ENCODE measurements around the gene FAM186B.

Gene FAM186B

GRCh38 chr12:49548481-49548821 is 57.0 kb downstream of the FAM186B start:
- no peaks in the 10 kb centered on the region for H3K9me3 Mint-ChIP-seq
- H3K27ac Mint-ChIP-seq, result no peak overlapping the region
- H3K36me3 Mint-ChIP-seq (ENCODE audit: low read depth), result no peaks in the 10 kb centered on the region
- TF ChIP-seq, protein P1, sequence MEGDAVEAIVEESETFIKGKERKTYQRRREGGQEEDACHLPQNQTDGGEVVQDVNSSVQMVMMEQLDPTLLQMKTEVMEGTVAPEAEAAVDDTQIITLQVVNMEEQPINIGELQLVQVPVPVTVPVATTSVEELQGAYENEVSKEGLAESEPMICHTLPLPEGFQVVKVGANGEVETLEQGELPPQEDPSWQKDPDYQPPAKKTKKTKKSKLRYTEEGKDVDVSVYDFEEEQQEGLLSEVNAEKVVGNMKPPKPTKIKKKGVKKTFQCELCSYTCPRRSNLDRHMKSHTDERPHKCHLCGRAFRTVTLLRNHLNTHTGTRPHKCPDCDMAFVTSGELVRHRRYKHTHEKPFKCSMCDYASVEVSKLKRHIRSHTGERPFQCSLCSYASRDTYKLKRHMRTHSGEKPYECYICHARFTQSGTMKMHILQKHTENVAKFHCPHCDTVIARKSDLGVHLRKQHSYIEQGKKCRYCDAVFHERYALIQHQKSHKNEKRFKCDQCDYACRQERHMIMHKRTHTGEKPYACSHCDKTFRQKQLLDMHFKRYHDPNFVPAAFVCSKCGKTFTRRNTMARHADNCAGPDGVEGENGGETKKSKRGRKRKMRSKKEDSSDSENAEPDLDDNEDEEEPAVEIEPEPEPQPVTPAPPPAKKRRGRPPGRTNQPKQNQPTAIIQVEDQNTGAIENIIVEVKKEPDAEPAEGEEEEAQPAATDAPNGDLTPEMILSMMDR (IDR thresholded peaks at IDR 0.05; ENCODE audit: unreplicated experiment in 3 of 3), result no peak
- H3K4me1 Mint-ChIP-seq, result peaks cover 4% of the 10 kb centered on the region
- H3K27me3 Mint-ChIP-seq (ENCODE audit: low read depth), result peaks cover 85% of the 10 kb centered on the region
- peak overlapping the region in 1 of 3 experiments; percentile 27 for H3K4me3 Mint-ChIP-seq

GRCh38 chr12:49547090-49547690 is 58.2 kb downstream of the FAM186B start:
- TF ChIP-seq, protein P1 (IDR thresholded peaks at IDR 0.05; ENCODE audit: unreplicated experiment in 3 of 3), result no peak
- Mint-ChIP-seq H3K9me3 (no peaks in the 10 kb centered on the region), H3K27ac (no peak overlapping the region), H3K4me3 (no peak overlapping the region), H3K27me3 (ENCODE audit: low read depth) (peaks cover 86% of the 10 kb centered on the region), H3K36me3 (ENCODE audit: low read depth) (no peaks in the 10 kb centered on the region), H3K4me1 (peaks cover 4% of the 10 kb centered on the region)

DNA sequence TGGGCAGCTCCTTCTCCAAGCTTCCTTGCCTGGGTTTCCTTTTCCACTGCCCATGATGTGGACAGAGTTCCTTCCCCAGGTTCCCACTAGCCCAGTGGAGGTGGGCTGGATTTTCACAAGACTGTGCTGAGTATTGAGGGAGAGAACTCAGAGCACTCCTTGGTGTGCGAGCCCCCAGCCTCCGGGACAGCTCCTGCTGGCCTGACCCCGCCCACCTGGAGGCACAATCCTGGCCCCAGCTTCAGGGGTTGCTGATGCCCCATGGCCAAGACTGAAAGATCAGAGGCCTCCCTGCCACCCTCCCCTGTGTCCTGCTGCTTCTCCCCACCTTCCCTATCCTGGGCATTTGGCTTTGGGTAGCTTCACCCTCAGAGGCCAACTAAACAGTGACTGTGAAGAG is 59.0 kb downstream of the FAM186B start:
- Mint-ChIP-seq H3K9me3 (no peaks in the 10 kb centered on the region), H3K27me3 (ENCODE audit: low read depth) (peaks cover 88% of the 10 kb centered on the region), H3K36me3 (ENCODE audit: low read depth) (no peaks in the 10 kb centered on the region), H3K4me3 (no peak overlapping the region), H3K4me1 (peaks cover 4% of the 10 kb centered on the region), H3K27ac (no peak overlapping the region)
- TF ChIP-seq, protein P1 (IDR thresholded peaks at IDR 0.05; ENCODE audit: unreplicated experiment in 3 of 3), result no peak

- Mint-ChIP-seq H3K27ac (no peak overlapping the region), H3K9me3 (no peaks in the 10 kb centered on the region)
Measured at GRCh38 chr12:49545815-49546214, 59.6 kb downstream of the FAM186B start.

GRCh38 chr12:49543914-49544815 is 61.3 kb downstream of the FAM186B start:
- H3K36me3 Mint-ChIP-seq (ENCODE audit: low read depth), result no peaks in the 10 kb centered on the region
- TF ChIP-seq, protein P1 (IDR thresholded peaks at IDR 0.05; ENCODE audit: unreplicated experiment in 3 of 3), result no peak
- H3K4me3 Mint-ChIP-seq, result no peak overlapping the region
- H3K27me3 Mint-ChIP-seq (ENCODE audit: low read depth), result peaks cover 95% of the 10 kb centered on the region
- H3K9me3 Mint-ChIP-seq, result no peaks in the 10 kb centered on the region
- peaks cover 12% of the 10 kb centered on the region for H3K4me1 Mint-ChIP-seq
- H3K27ac Mint-ChIP-seq, result no peak overlapping the region

More at GRCh38 chr12:49545815-49546214, 59.6 kb downstream of the FAM186B start:
- Mint-ChIP-seq H3K36me3 (ENCODE audit: low read depth) (no peaks in the 10 kb centered on the region), H3K27me3 (ENCODE audit: low read depth) (peaks cover 91% of the 10 kb centered on the region), H3K4me3 (no peak overlapping the region), H3K4me1 (peaks cover 4% of the 10 kb centered on the region)
- TF ChIP-seq, protein P1 (IDR thresholded peaks at IDR 0.05; ENCODE audit: unreplicated experiment in 3 of 3), result no peak

Measured in nephron (organoid).